Thyroid gland (tissue), 4 donors: ENCODE results near the gene CAMTA1. TPM values are rescaled to one million over a fixed set of nuclear protein-coding genes. Genes with fewer than 3 reads are reported as not detected.

Source experiments
- DNase-seq, 2 donors: peaks; one replicate each; pipeline ENCODE4 v3.0.0-alpha.2; 2019
- H3K27ac ChIP-seq, 3 donors: fragments of 200-600 bp; sonication (generic); 1 replicate in 2 of 3; 2 replicates in 1 of 3; pipeline ENCODE4 v1.5.1; 2016 to 2019; ENCODE audit warnings: mild to moderate bottlenecking in 1 of 3, moderate library complexity in 1 of 3
- H3K27me3 ChIP-seq: fragments of 200-600 bp; sonication (generic); one replicate; pipeline ENCODE4 v1.5.1; 2019
- H3K36me3 ChIP-seq, 2 donors: fragments of 200-600 bp; sonication (generic); one replicate each; pipeline ENCODE4 v1.5.1; 2016 to 2019
- H3K4me1 ChIP-seq, 2 donors: fragments of 200-600 bp; sonication (generic); one replicate each; pipeline ENCODE4 v1.5.1; 2017 to 2019
- H3K4me3 ChIP-seq, 3 donors: fragments of 200-600 bp; sonication (generic); replicated peaks in 1 of 3; 1 replicate in 2 of 3; 2 replicates in 1 of 3; pipeline ENCODE4 v1.5.1; 2016; ENCODE audit warnings: mild to moderate bottlenecking in 1 of 3
- H3K9me3 ChIP-seq: fragments of 200-600 bp; sonication (generic); one replicate; pipeline ENCODE4 v1.5.1; 2017
- POLR2A ChIP-seq, 2 donors: fragments of 450-650 bp; IDR thresholded peaks; one replicate each; pipeline ENCODE4 v1.6.1; 2017; ENCODE audit warnings: antibody characterized with exemption in 2 of 2, mild to moderate bottlenecking in 2 of 2, moderate library complexity in 1 of 2
- WGBS, 2 donors: methylation state at CpG; one replicate each; pipeline ENCODE4 v1.1.5; 2017; 5-methylcytosine and 5-hydroxymethylcytosine counted together
- intact Hi-C: fragments of 100-400 bp; cut with DNase I; formaldehyde crosslinking; loops from one replicate; pipeline ENCODE4 v1.15.1; 2023
- total RNA-seq, 4 donors: library from RNA; depleted of rRNA; stranded (reverse); fragments of >200 nt; gene quantifications; one replicate each; pipeline ENCODE4 v1.2.3, GENCODE V29; 2016
- TF ChIP-seq, protein P1 (sequence below), 6 experiments: fragments of 200-600 bp in 3 of 6; fragments of 450-650 bp in 3 of 6; sonication (generic) in 3 of 6; IDR thresholded peaks; one replicate each; pipeline ENCODE4 v1.5.1; 2016 to 2019; ENCODE audit warnings: antibody characterized with exemption in 6 of 6, mild to moderate bottlenecking in 2 of 6, inconsistent platforms in 1 of 6, moderate library complexity in 1 of 6

Gene CAMTA1
- total RNA-seq, 4 donors from 2014 or later, result 63.9 to 124 (median 101) TPM

GRCh38 chr1:6924891-6925290, 139.6 kb downstream of the CAMTA1 start:
- no peaks in the 10 kb centered on the region for H3K27me3 ChIP-seq
- TF ChIP-seq, protein P1, sequence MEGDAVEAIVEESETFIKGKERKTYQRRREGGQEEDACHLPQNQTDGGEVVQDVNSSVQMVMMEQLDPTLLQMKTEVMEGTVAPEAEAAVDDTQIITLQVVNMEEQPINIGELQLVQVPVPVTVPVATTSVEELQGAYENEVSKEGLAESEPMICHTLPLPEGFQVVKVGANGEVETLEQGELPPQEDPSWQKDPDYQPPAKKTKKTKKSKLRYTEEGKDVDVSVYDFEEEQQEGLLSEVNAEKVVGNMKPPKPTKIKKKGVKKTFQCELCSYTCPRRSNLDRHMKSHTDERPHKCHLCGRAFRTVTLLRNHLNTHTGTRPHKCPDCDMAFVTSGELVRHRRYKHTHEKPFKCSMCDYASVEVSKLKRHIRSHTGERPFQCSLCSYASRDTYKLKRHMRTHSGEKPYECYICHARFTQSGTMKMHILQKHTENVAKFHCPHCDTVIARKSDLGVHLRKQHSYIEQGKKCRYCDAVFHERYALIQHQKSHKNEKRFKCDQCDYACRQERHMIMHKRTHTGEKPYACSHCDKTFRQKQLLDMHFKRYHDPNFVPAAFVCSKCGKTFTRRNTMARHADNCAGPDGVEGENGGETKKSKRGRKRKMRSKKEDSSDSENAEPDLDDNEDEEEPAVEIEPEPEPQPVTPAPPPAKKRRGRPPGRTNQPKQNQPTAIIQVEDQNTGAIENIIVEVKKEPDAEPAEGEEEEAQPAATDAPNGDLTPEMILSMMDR (IDR thresholded peaks at IDR 0.05), result no peak
- TF ChIP-seq POLR2A (IDR thresholded peaks at IDR 0.05), result no peak
- H3K9me3 ChIP-seq, result no peaks in the 10 kb centered on the region
- H3K4me3 ChIP-seq, result no peak overlapping the region
- no peak overlapping the region for H3K27ac ChIP-seq
- no peaks in the 10 kb centered on the region for H3K36me3 ChIP-seq
- peaks cover 0 to 5% of the 10 kb centered on the region in 2 donors for H3K4me1 ChIP-seq
- DNase-seq, result no peak
- intact Hi-C loops, result no loop called here
- WGBS, 2 donors, result 77 to 97% methylated on average over 4 of the region's 4 CpGs

DNA sequence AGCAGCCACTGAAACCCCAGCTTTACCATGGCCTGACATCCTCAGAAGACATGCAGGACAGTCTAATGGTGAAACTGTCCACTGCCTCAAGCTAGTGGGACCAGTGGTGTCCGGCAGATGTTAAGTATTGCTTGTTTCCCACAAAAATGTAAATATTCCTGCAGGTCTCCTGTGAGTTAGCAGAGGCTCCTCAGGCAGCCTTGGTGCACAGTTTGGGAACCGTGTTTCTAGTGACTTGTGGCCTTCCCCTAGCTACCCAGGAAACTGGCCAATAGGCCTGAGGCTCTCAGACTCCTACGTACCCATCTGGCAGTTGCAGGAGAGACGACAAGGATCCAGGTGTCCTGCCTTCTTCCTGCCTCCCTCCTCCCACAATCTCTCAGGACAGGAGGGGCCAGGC, 142.4 kb downstream of the CAMTA1 start:
- WGBS, 2 donors, result 63 to 67% methylated on average over 4 of the region's 4 CpGs
- Histone ChIP-seq H3K4me3 (no peak overlapping the region), H3K27ac (no peak overlapping the region), H3K9me3 (no peaks in the 10 kb centered on the region), H3K36me3 (no peaks in the 10 kb centered on the region), H3K4me1 (peaks cover 0 to 2% of the 10 kb centered on the region in 2 donors), H3K27me3 (no peaks in the 10 kb centered on the region)
- no peak for DNase-seq
- intact Hi-C loops, result no loop called here
- TF ChIP-seq, protein P1 (IDR thresholded peaks at IDR 0.05), result no peak
- no peak for TF ChIP-seq POLR2A (IDR thresholded peaks at IDR 0.05)

DNA sequence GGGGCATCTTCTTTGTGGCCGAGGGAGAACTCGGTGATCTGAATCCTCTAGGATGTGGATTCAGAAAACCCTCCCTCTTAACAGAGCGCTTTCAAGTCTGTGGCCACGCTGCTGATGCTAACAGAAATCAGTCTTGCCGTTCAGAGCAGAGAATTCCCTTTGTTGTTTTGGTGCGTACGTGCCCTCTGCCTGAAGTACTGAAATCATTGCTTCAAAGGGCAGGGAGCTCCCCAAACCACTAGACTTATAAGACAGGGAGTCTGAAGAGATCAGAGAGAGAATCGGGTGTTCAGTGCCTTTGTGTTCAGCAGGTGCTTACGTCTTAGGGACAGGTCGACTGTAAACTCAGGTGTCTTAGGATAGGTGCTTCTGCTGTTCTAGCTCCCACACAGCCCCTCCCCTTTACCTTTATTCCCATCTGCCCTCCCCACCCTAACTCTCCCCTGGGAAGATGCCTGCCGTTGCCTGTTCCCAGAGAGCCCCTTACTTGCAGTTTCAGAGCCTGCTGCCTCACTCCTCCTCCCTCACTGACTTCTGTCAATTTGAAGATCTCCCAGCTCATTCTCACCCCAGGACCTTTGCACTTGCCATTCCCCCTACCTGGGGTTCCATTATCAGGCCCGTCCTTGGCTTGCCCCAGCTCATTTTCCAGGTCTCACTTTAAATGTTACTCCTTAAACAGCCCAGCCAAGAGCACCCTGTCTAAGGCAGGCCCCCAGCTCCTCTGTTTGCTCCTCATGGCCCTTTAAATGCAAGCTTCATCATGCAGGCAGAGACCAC, 143.0 kb downstream of the CAMTA1 start:
- no peak for DNase-seq
- intact Hi-C loops, result no loop called here
- Histone ChIP-seq H3K36me3 (no peaks in the 10 kb centered on the region), H3K4me3 (no peak overlapping the region), H3K27ac (no peak overlapping the region), H3K27me3 (no peaks in the 10 kb centered on the region), H3K9me3 (no peaks in the 10 kb centered on the region), H3K4me1 (no peaks in the 10 kb centered on the region)
- 62 to 70% methylated on average over 12 of the region's 12 CpGs for WGBS, 2 donors
- TF ChIP-seq, protein P1 (IDR thresholded peaks at IDR 0.05), result no peak
- no peak for TF ChIP-seq POLR2A (IDR thresholded peaks at IDR 0.05)

GRCh38 chr1:6930732-6931300, 145.6 kb downstream of the CAMTA1 start:
- intact Hi-C loops, result no loop called here
- Histone ChIP-seq H3K4me1 (no peaks in the 10 kb centered on the region), H3K36me3 (no peaks in the 10 kb centered on the region), H3K9me3 (no peaks in the 10 kb centered on the region), H3K27ac (no peak overlapping the region), H3K27me3 (no peaks in the 10 kb centered on the region), H3K4me3 (no peak overlapping the region)
- no peak for DNase-seq
- TF ChIP-seq, protein P1 (IDR thresholded peaks at IDR 0.05), result no peak
- TF ChIP-seq POLR2A (IDR thresholded peaks at IDR 0.05), result no peak
- WGBS, 2 donors, result 83 to 93% methylated on average over 8 of the region's 8 CpGs

GRCh38 chr1:6935361-6935883, 150.2 kb downstream of the CAMTA1 start:
- WGBS, 2 donors, result 40 to 50% methylated on average over 12 of the region's 12 CpGs
- no peak overlapping the region for H3K4me3 ChIP-seq
- no peak for DNase-seq
- intact Hi-C loops, result no loop called here
- H3K4me1 ChIP-seq, result no peaks in the 10 kb centered on the region
- no peaks in the 10 kb centered on the region for H3K9me3 ChIP-seq
- H3K36me3 ChIP-seq, result no peaks in the 10 kb centered on the region
- no peak overlapping the region for H3K27ac ChIP-seq
- H3K27me3 ChIP-seq, result no peaks in the 10 kb centered on the region
- TF ChIP-seq, protein P1 (IDR thresholded peaks at IDR 0.05), result no peak
- no peak for TF ChIP-seq POLR2A (IDR thresholded peaks at IDR 0.05)
